Testis (tissue), 3 donors: ENCODE results near the gene ARMC2. TPM values are rescaled to one million over a fixed set of nuclear protein-coding genes. Genes with fewer than 3 reads are reported as not detected.

ENCODE experiments used
- DNase-seq: peaks from one replicate; pipeline ENCODE4 v3.0.0-alpha.2; 2019
- H3K27ac ChIP-seq, 2 donors: fragments of 200-600 bp; sonication (generic); one replicate each; pipeline ENCODE4 v1.5.1; 2019
- H3K27me3 ChIP-seq: fragments of 200-600 bp; sonication (generic); one replicate; pipeline ENCODE4 v1.5.1; 2019
- H3K36me3 ChIP-seq: fragments of 200-600 bp; sonication (generic); one replicate; pipeline ENCODE4 v1.5.1; 2017; ENCODE audit warnings: low read depth; ENCODE audit errors: missing control alignments
- H3K4me1 ChIP-seq: fragments of 200-600 bp; sonication (generic); one replicate; pipeline ENCODE4 v1.5.1; 2019
- H3K4me3 ChIP-seq, 2 donors: fragments of 200-600 bp; sonication (generic); one replicate each; pipeline ENCODE4 v1.5.1; 2017 to 2019
- H3K9me3 ChIP-seq: fragments of 200-600 bp; sonication (generic); one replicate; pipeline ENCODE4 v1.5.1; 2017
- POLR2A ChIP-seq: fragments of 450-650 bp; IDR thresholded peaks from one replicate; pipeline ENCODE4 v1.6.1; 2017; ENCODE audit warnings: antibody characterized with exemption, mild to moderate bottlenecking, moderate library complexity
- WGBS, 2 donors: methylation state at CpG; one replicate each; pipeline ENCODE4 v1.1.5; 2018; 5-methylcytosine and 5-hydroxymethylcytosine counted together
- intact Hi-C: fragments of 100-400 bp; cut with DNase I; formaldehyde crosslinking; loops from one replicate; pipeline ENCODE4 v1.15.1; 2023; ENCODE audit warnings: low total_unique reads
- polyA plus RNA-seq: library from polyadenylated mRNA; stranded (reverse); fragments of 350-450 nt; fragmentation: Illumina TruSeq; extraction: RNeasy Lipid Tissue Mini Kit (QIAGEN cat#74804); gene quantifications from one replicate; pipeline ENCODE4 v1.2.3, GENCODE V29; 2014; ENCODE audit warnings: low read depth, low replicate concordance; ENCODE audit not compliant: insufficient read depth
- total RNA-seq, 2 donors: library from RNA; depleted of rRNA; stranded (reverse); fragments of >200 nt; gene quantifications; one replicate each; pipeline ENCODE4 v1.2.3, GENCODE V29; 2016
- TF ChIP-seq, protein P1 (sequence below), 3 experiments: fragments of 450-650 bp in 2 of 3; fragments of 200-600 bp in 1 of 3; sonication (generic) in 1 of 3; IDR thresholded peaks; one replicate each; pipeline ENCODE4 v1.5.1; 2016 to 2019; ENCODE audit warnings: antibody characterized with exemption in 3 of 3, mild to moderate bottlenecking in 2 of 3, moderate library complexity in 1 of 3

Gene ARMC2
- total and polyA plus RNA-seq, 3 donors from 2014 or later, result 24.0 to 78.6 (median 51.4) TPM

DNA sequence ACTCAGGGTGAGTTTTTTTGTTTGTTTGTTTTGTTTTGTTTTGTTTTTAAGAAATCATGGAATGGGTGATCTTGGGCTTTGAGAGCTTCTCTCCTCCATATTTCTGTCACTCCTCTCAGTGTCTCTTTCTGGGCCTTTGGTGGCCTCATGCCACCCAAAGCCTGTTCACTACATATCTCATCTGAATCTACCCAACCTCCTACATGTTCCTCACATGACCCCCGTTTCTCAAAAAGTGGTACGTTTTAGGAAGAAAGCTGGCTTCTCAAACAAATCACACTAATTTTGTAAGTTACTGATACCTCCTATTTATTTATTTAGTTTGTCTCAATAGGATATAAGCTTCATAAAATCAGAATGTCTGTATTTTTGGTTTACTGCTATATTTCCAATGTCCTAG, 166.4 kb downstream of the ARMC2 start:
- intact Hi-C loops, result no loop called here
- DNase-seq, result no peak
- no peaks in the 10 kb centered on the region for H3K27me3 ChIP-seq
- H3K36me3 ChIP-seq, result no peaks in the 10 kb centered on the region
- H3K9me3 ChIP-seq, result no peaks in the 10 kb centered on the region
- TF ChIP-seq POLR2A, result no peak
- TF ChIP-seq, protein P1, sequence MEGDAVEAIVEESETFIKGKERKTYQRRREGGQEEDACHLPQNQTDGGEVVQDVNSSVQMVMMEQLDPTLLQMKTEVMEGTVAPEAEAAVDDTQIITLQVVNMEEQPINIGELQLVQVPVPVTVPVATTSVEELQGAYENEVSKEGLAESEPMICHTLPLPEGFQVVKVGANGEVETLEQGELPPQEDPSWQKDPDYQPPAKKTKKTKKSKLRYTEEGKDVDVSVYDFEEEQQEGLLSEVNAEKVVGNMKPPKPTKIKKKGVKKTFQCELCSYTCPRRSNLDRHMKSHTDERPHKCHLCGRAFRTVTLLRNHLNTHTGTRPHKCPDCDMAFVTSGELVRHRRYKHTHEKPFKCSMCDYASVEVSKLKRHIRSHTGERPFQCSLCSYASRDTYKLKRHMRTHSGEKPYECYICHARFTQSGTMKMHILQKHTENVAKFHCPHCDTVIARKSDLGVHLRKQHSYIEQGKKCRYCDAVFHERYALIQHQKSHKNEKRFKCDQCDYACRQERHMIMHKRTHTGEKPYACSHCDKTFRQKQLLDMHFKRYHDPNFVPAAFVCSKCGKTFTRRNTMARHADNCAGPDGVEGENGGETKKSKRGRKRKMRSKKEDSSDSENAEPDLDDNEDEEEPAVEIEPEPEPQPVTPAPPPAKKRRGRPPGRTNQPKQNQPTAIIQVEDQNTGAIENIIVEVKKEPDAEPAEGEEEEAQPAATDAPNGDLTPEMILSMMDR (IDR thresholded peaks at IDR 0.05), result no peak
- no peak overlapping the region for H3K4me3 ChIP-seq
- peak overlapping the region; percentile 77 to 84 for H3K27ac ChIP-seq
- 44 to 54% methylated on average over 2 of the region's 2 CpGs for WGBS, 2 donors
- H3K4me1 ChIP-seq, result peaks cover 47% of the 10 kb centered on the region

DNA sequence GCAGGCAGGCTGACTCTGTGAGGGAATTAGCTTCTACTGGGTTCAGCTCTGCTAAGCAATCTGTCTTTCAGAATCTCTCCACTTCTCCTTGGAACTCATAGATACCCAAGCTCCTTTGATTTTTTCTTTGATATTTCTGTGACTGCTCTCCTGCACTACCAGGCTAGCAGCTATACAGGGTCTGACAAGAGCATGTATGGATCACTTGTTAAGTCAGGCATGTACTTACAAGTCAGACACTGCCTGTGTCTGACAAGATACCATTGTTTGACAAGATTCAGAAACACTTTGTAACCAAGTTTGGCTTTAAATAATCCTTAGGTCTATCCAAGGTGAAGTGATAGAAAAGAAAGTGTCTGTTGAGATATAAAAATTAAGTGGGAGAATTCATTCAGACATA, 167.0 kb downstream of the ARMC2 start:
- Histone ChIP-seq H3K9me3 (no peaks in the 10 kb centered on the region), H3K27me3 (no peaks in the 10 kb centered on the region), H3K4me1 (peaks cover 44% of the 10 kb centered on the region), H3K36me3 (no peaks in the 10 kb centered on the region), H3K4me3 (no peak overlapping the region), H3K27ac (peak overlapping the region; percentile 77 to 84)
- no peak for DNase-seq
- intact Hi-C loops, result no loop called here
- TF ChIP-seq, protein P1 (IDR thresholded peaks at IDR 0.05), result no peak

DNA sequence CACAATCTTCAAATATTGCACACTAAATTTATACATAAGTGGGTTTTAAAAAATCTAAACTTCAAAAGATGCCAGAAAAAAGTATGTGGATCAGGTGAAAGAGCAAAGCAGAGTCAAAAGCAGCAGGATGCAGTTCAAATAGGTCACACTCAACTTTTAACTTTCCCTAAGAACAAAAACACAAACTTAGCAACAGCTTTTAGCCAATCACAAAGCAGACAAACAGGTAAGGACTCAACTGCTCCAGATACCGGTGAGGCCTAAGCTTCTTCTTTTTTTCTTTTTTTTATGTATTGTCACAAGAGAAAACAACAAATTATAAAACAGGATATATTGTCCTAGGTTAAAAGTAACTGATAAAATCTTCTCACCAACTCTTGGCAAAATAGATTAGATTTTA, 171.7 kb downstream of the ARMC2 start:
- intact Hi-C loops, result no loop called here

DNA sequence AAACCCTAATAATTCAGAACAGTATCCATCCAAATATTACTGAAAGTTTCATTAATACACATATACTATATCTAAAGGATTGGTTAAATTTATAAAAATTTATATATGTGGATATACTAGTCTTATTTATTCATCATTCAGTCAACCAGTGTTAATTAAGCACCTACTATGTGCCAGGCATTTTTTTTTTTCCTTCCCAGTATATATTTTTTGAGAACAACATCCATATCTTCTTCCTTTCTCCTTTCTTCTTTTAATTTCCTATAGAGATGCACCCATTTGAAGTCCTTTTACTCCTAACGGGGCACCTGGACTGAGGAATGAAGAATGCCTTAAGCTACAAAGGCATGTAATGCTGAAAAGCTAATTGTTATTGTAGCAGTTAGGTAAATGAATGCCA, 173.6 kb downstream of the ARMC2 start:
- intact Hi-C loops, result no loop called here
- Histone ChIP-seq H3K36me3 (no peaks in the 10 kb centered on the region), H3K27ac (no peak overlapping the region), H3K4me1 (no peaks in the 10 kb centered on the region), H3K27me3 (no peaks in the 10 kb centered on the region), H3K4me3 (no peak overlapping the region), H3K9me3 (no peaks in the 10 kb centered on the region)
- no peak for DNase-seq
- no peak for TF ChIP-seq POLR2A
- TF ChIP-seq, protein P1 (IDR thresholded peaks at IDR 0.05), result no peak
- WGBS, 2 donors, result 98 to 100% methylated on average over 1 of the region's 1 CpG

More for the DNA sequence above, 171.7 kb downstream of the ARMC2 start:
- Histone ChIP-seq H3K36me3 (no peaks in the 10 kb centered on the region), H3K4me1 (peaks cover 10% of the 10 kb centered on the region), H3K27ac (no peak overlapping the region), H3K9me3 (no peaks in the 10 kb centered on the region), H3K27me3 (no peaks in the 10 kb centered on the region), H3K4me3 (no peak overlapping the region)
- 71 to 83% methylated on average over 1 of the region's 1 CpG for WGBS, 2 donors
- no peak for DNase-seq
- TF ChIP-seq, protein P1 (IDR thresholded peaks at IDR 0.05), result no peak
- TF ChIP-seq POLR2A, result no peak

DNA sequence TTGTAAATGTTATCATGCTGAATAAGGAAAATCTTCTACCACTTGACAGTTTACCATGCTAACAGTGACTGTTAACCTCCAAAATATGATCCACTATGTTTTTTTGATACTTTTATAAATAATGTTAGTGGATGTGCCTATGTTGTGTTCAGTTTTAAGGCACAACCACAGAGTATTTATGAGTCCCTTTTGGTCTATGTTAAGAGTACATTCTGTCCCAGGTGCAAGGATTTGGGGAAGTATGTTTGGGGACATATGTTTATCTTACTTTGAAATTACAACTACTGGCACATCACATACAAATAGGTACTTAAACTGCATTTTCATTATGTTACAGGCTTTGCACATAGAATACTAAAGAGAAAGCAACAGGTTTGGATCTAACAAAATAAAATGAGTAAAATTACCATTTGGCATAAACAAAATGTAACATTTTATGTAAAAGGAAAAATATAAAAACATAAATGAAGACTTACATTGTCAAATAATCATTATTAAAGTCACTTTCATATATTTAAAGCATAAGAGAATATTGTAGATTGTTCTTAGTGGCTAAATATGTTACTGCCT, 175.2 kb downstream of the ARMC2 start:
- Histone ChIP-seq H3K4me3 (no peak overlapping the region), H3K4me1 (no peaks in the 10 kb centered on the region), H3K27ac (peak overlapping the region in 1 of 2 donors; percentile 15), H3K36me3 (no peaks in the 10 kb centered on the region), H3K27me3 (no peaks in the 10 kb centered on the region), H3K9me3 (no peaks in the 10 kb centered on the region)
- TF ChIP-seq, protein P1 (IDR thresholded peaks at IDR 0.05), result no peak
- TF ChIP-seq POLR2A, result no peak
- intact Hi-C loops, result no loop called here
- DNase-seq, result no peak
